ENCODE results near the gene EFCAB8. TPM values are rescaled to one million over a fixed set of nuclear protein-coding genes. Genes with fewer than 3 reads are reported as not detected.
"Not testable (repeated sequence)": the region's sequence is repeated elsewhere in the genome, so short reads cannot be mapped to it uniquely, and the experiment has no call there.

The EFCAB8 gene
- total RNA-seq, 2 experiments from 2014 or later, result 0.25 to 0.55 TPM

GRCh38 chr20:32846852-32847251, 11.9 kb upstream of the EFCAB8 start:
- CTCF ChIA-PET, result no interaction called here
- H3K36me3 Mint-ChIP-seq (ENCODE audit: low read depth), result peaks cover 78% of the 10 kb centered on the region
- POLR2A ChIA-PET, result interaction anchor here (1.2 kb wide), 1 partner anchor 26 kb away, joined by 3 read pairs; no protein-coding TSS in a partner anchor
- no peaks in the 10 kb centered on the region for H3K27me3 Mint-ChIP-seq
- H3K27ac Mint-ChIP-seq, result no peak overlapping the region
- H3K9me3 Mint-ChIP-seq, result no peaks in the 10 kb centered on the region
- H3K4me3 Mint-ChIP-seq, result no peak overlapping the region
- DNase-seq, result no peak
- H3K4me1 Mint-ChIP-seq, result peaks cover 3% of the 10 kb centered on the region

DNA sequence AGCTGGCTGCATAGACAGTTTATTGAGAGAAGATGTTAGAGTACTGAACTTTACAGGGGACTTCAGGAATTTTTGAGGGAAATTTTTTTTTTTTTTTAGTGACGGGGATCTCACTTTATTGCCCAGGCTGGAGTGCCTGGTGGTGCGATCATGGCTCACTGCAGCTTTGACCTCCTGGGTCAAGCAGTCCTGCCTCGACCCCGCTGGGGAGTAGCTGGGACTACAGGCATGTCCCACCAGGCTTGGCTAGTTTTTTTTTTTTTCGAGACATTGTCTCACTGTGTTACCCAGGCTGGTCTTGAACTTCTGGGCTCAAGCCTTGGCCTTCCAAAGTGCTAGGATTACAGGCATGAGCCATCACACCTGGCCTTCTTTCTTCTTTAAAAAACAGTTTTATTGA, 10.8 kb upstream of the EFCAB8 start:
- CTCF ChIA-PET, result interaction anchor here (0.6 kb wide), 1 partner anchor 1242 kb away, joined by 3 read pairs; no protein-coding TSS in a partner anchor
- DNase-seq, result no peak
- no peaks in the 10 kb centered on the region for H3K4me1 Mint-ChIP-seq
- peaks cover 78% of the 10 kb centered on the region for H3K36me3 Mint-ChIP-seq (ENCODE audit: low read depth)
- H3K9me3 Mint-ChIP-seq, result no peaks in the 10 kb centered on the region
- H3K27me3 Mint-ChIP-seq, result no peaks in the 10 kb centered on the region
- no peak overlapping the region for H3K27ac Mint-ChIP-seq
- POLR2A ChIA-PET, result interaction anchor here (0.8 kb wide), 1 partner anchor 8 kb away, joined by 3 read pairs; no protein-coding TSS in a partner anchor
- no peak overlapping the region for H3K4me3 Mint-ChIP-seq

- ChIA-PET CTCF (no interaction called here), POLR2A (no interaction called here)
- no peak overlapping the region for H3K27ac Mint-ChIP-seq
- H3K27me3 Mint-ChIP-seq, result no peaks in the 10 kb centered on the region
- H3K4me1 Mint-ChIP-seq, result no peaks in the 10 kb centered on the region
- no peak overlapping the region for H3K4me3 Mint-ChIP-seq
- H3K36me3 Mint-ChIP-seq (ENCODE audit: low read depth), result peaks cover 79% of the 10 kb centered on the region
- H3K9me3 Mint-ChIP-seq, result no peaks in the 10 kb centered on the region
- DNase-seq, result no peak
These were observed 9.9 kb upstream of the EFCAB8 start for GRCh38 chr20:32848846-32849245.

- ChIA-PET POLR2A (no interaction called here), CTCF (no interaction called here)
- no peak for DNase-seq
- Mint-ChIP-seq H3K27ac (no peak overlapping the region), H3K36me3 (ENCODE audit: low read depth) (peaks cover 79% of the 10 kb centered on the region), H3K4me1 (no peaks in the 10 kb centered on the region), H3K4me3 (no peak overlapping the region), H3K27me3 (no peaks in the 10 kb centered on the region), H3K9me3 (no peaks in the 10 kb centered on the region)
These were observed 9.1 kb upstream of the EFCAB8 start for GRCh38 chr20:32849577-32849976.

GRCh38 chr20:32855387-32855786, 3.3 kb upstream of the EFCAB8 start:
- Mint-ChIP-seq H3K27me3 (no peaks in the 10 kb centered on the region), H3K4me3 (no peak overlapping the region), H3K4me1 (peaks cover 17% of the 10 kb centered on the region), H3K9me3 (no peaks in the 10 kb centered on the region), H3K36me3 (ENCODE audit: low read depth) (peaks cover 48% of the 10 kb centered on the region), H3K27ac (no peak overlapping the region)
- CTCF ChIA-PET, result interaction anchor here (0.7 kb wide), 1 partner anchor 359 kb away, joined by 3 read pairs; no protein-coding TSS in a partner anchor
- DNase-seq, result no peak
- POLR2A ChIA-PET, result interaction anchor here (0.6 kb wide), 1 partner anchor 8 kb away, joined by 3 read pairs; no protein-coding TSS in a partner anchor

- Mint-ChIP-seq H3K36me3 (ENCODE audit: low read depth) (peaks cover 29% of the 10 kb centered on the region), H3K4me3 (no peak overlapping the region), H3K9me3 (no peaks in the 10 kb centered on the region), H3K4me1 (peaks cover 17% of the 10 kb centered on the region), H3K27me3 (no peaks in the 10 kb centered on the region), H3K27ac (no peak overlapping the region)
- POLR2A ChIA-PET, result no interaction called here
- CTCF ChIA-PET, result no interaction called here
- DNase-seq, result no peak
These were observed 534 bp upstream of the EFCAB8 start for GRCh38 chr20:32858189-32858588.

- POLR2A ChIA-PET, result no interaction called here
- CTCF ChIA-PET, result no interaction called here
These were observed 2.7 kb downstream of the EFCAB8 start for GRCh38 chr20:32861446-32861845.

DNA sequence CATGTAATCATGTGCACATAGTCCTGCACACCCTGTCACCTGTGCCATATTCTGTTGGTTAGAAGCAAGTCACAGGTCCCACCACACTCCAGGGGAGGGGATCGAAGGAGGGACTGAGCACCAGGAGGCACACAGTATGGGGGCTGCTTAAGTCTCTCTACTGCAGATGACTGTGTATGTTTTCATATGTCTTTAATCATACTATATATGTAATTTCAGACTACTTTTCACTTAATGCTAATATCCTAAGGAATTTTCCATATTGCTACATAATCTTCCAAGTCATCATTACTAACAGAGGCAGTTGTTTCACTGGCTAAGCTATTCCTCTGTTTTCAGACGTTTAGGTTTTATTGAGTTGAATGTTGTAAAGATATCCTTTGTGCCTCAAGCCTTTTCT, 10.8 kb downstream of the EFCAB8 start:
- no peak overlapping the region for H3K27ac Mint-ChIP-seq
- DNase-seq, result no peak
- H3K9me3 Mint-ChIP-seq, result no peaks in the 10 kb centered on the region
- H3K4me1 Mint-ChIP-seq, result no peaks in the 10 kb centered on the region
- ChIA-PET POLR2A (no interaction called here), CTCF (interaction anchor here (1.2 kb wide), 1 partner anchor 12 kb away, joined by 3 read pairs; no protein-coding TSS in a partner anchor)
- H3K36me3 Mint-ChIP-seq (ENCODE audit: low read depth), result no peaks in the 10 kb centered on the region
- H3K27me3 Mint-ChIP-seq, result no peaks in the 10 kb centered on the region
- no peak overlapping the region for H3K4me3 Mint-ChIP-seq

More at GRCh38 chr20:32861446-32861845, 2.7 kb downstream of the EFCAB8 start:
- no peak overlapping the region for H3K4me3 Mint-ChIP-seq
- H3K27me3 Mint-ChIP-seq, result no peaks in the 10 kb centered on the region
- H3K27ac Mint-ChIP-seq, result no peak overlapping the region
- peaks cover 9% of the 10 kb centered on the region for H3K4me1 Mint-ChIP-seq
- H3K36me3 Mint-ChIP-seq (ENCODE audit: low read depth), result peaks cover 11% of the 10 kb centered on the region
- no peaks in the 10 kb centered on the region for H3K9me3 Mint-ChIP-seq
- DNase-seq, result no peak

- CTCF ChIA-PET; H3K36me3 Mint-ChIP-seq (ENCODE audit: low read depth); H3K4me3 Mint-ChIP-seq; H3K4me1 Mint-ChIP-seq; H3K9me3 Mint-ChIP-seq; H3K27me3 Mint-ChIP-seq; H3K27ac Mint-ChIP-seq; DNase-seq; POLR2A ChIA-PET: not testable (repeated sequence)
These were observed 11.8 kb downstream of the EFCAB8 start for GRCh38 chr20:32870526-32870925.

- ChIA-PET POLR2A (no interaction called here), CTCF (no interaction called here)
- Mint-ChIP-seq H3K9me3 (no peaks in the 10 kb centered on the region), H3K27me3 (no peaks in the 10 kb centered on the region), H3K4me3 (no peak overlapping the region), H3K36me3 (ENCODE audit: low read depth) (no peaks in the 10 kb centered on the region), H3K4me1 (no peaks in the 10 kb centered on the region), H3K27ac (no peak overlapping the region)
- no peak for DNase-seq
These were observed 12.3 kb downstream of the EFCAB8 start for GRCh38 chr20:32870985-32871384.

- H3K4me3 Mint-ChIP-seq, result no peak overlapping the region
- CTCF ChIA-PET, result no interaction called here
- no peak overlapping the region for H3K27ac Mint-ChIP-seq
- POLR2A ChIA-PET, result no interaction called here
- no peak for DNase-seq
- no peaks in the 10 kb centered on the region for H3K27me3 Mint-ChIP-seq
- no peaks in the 10 kb centered on the region for H3K36me3 Mint-ChIP-seq (ENCODE audit: low read depth)
- H3K9me3 Mint-ChIP-seq, result no peaks in the 10 kb centered on the region
- no peaks in the 10 kb centered on the region for H3K4me1 Mint-ChIP-seq
These were observed 13.0 kb downstream of the EFCAB8 start for GRCh38 chr20:32871627-32872160.

DNA sequence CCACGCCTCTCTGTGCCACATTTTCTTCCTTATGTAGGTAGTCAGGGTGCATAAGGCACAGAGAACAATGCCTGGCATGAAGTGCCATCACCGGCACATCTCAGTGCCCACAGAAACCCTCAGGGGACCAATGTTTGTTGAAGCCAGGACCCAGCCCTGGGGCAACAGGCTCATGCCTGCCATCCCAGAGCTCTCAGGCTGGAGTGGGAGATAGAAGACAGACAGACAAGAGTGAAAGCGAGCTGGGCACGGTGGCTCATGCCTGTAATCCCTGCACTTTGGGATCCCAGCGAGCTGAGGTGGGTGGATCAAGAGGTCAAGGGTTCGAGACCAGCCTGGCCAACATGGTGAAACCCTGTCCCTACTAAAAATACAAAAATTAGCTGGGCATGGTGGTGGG, 13.5 kb downstream of the EFCAB8 start:
- DNase-seq, result no peak
- ChIA-PET CTCF (no interaction called here), POLR2A (no interaction called here)
- no peaks in the 10 kb centered on the region for H3K4me1 Mint-ChIP-seq
- H3K36me3 Mint-ChIP-seq (ENCODE audit: low read depth), result no peaks in the 10 kb centered on the region
- no peaks in the 10 kb centered on the region for H3K27me3 Mint-ChIP-seq
- H3K4me3 Mint-ChIP-seq, result no peak overlapping the region
- H3K9me3 Mint-ChIP-seq, result no peaks in the 10 kb centered on the region
- no peak overlapping the region for H3K27ac Mint-ChIP-seq

- no peaks in the 10 kb centered on the region for H3K4me1 Mint-ChIP-seq
- CTCF ChIA-PET, result interaction anchor here (1.1 kb wide), 2 partner anchors 70 to 86 kb away, joined by 3 read pairs; no protein-coding TSS in a partner anchor
- no peaks in the 10 kb centered on the region for H3K27me3 Mint-ChIP-seq
- POLR2A ChIA-PET, result no interaction called here
- H3K36me3 Mint-ChIP-seq (ENCODE audit: low read depth), result no peaks in the 10 kb centered on the region
- no peak for DNase-seq
- no peak overlapping the region for H3K27ac Mint-ChIP-seq
- H3K9me3 Mint-ChIP-seq, result no peaks in the 10 kb centered on the region
- no peak overlapping the region for H3K4me3 Mint-ChIP-seq
These were observed 16.9 kb downstream of the EFCAB8 start for GRCh38 chr20:32875673-32876072.

- DNase-seq, result no peak
- Mint-ChIP-seq H3K4me3 (no peak overlapping the region), H3K9me3 (no peaks in the 10 kb centered on the region), H3K27me3 (no peaks in the 10 kb centered on the region), H3K36me3 (ENCODE audit: low read depth) (no peaks in the 10 kb centered on the region), H3K4me1 (no peaks in the 10 kb centered on the region), H3K27ac (no peak overlapping the region)
- ChIA-PET POLR2A (no interaction called here), CTCF (interaction anchor here (0.6 kb wide), 1 partner anchor 123 kb away, joined by 3 read pairs; no protein-coding TSS in a partner anchor)
These were observed 18.8 kb downstream of the EFCAB8 start for GRCh38 chr20:32877507-32877906.
